Nephron progenitor cell (in vitro differentiated cells): ENCODE data around the gene E2F6.

ENCODE experiments used
- DNase-seq: peaks from one replicate; pipeline ENCODE4 v3.0.0; 2021
- H3K27ac Mint-ChIP-seq: 2 replicates; pipeline ENCODE4 v1.8.0; 2021; ENCODE audit warnings: mild to moderate bottlenecking, moderate library complexity, mixed read lengths
- H3K27me3 Mint-ChIP-seq: 2 replicates; pipeline ENCODE4 v1.8.0; 2021; ENCODE audit warnings: mild to moderate bottlenecking, low read depth, mixed read lengths; ENCODE audit not compliant: poor library complexity
- H3K36me3 Mint-ChIP-seq: 2 replicates; pipeline ENCODE4 v1.8.0; 2021; ENCODE audit warnings: low read depth, mixed read lengths
- H3K4me1 Mint-ChIP-seq: 2 replicates; pipeline ENCODE4 v1.8.0; 2021; ENCODE audit warnings: mixed read lengths
- H3K4me3 Mint-ChIP-seq: 2 replicates; pipeline ENCODE4 v1.8.0; 2021; ENCODE audit warnings: mild to moderate bottlenecking, moderate library complexity, mixed read lengths
- H3K9me3 Mint-ChIP-seq: 2 replicates; pipeline ENCODE4 v1.8.0; 2021; ENCODE audit warnings: mild to moderate bottlenecking, moderate library complexity, mixed read lengths
- TF ChIP-seq, protein P1 (sequence below): fragments of 200-600 bp; sonication (generic); IDR thresholded peaks from 2 replicates; pipeline ENCODE4 v1.5.0; 2021; ENCODE audit warnings: antibody characterized with exemption

Gene E2F6

DNA sequence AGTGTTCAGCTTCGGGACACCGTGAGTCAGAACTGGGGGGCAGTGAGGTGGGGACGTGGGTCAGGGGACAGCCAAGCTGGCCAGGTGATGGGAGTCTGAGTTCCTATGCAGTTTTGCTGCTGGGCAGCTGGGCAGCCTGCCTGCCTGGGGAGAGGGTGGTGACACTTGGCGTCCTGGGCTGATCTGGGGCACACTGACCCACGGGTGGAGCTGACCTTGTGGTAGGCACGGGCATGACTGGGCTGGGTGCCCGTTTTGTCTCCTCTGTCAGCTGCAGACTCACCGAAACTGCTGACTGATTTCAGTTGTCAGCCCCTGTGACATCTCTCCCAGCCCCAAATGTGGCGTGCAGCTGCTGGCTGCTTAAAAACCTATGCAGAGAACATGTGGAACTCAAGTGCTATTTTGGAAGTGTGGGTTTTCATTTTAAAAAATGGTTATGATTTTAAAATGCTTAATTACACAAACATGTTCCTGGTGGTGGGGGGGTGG lies 32.6 kb upstream of the E2F6 start:
- peaks cover 12% of the 10 kb centered on the region for H3K9me3 Mint-ChIP-seq
- peaks cover 27% of the 10 kb centered on the region for H3K36me3 Mint-ChIP-seq
- peaks cover 61% of the 10 kb centered on the region for H3K4me1 Mint-ChIP-seq
- peaks cover 3% of the 10 kb centered on the region for H3K27me3 Mint-ChIP-seq
- peak overlapping the region; percentile 81 for H3K27ac Mint-ChIP-seq
- peak; percentile 17 for DNase-seq
- TF ChIP-seq, protein P1, sequence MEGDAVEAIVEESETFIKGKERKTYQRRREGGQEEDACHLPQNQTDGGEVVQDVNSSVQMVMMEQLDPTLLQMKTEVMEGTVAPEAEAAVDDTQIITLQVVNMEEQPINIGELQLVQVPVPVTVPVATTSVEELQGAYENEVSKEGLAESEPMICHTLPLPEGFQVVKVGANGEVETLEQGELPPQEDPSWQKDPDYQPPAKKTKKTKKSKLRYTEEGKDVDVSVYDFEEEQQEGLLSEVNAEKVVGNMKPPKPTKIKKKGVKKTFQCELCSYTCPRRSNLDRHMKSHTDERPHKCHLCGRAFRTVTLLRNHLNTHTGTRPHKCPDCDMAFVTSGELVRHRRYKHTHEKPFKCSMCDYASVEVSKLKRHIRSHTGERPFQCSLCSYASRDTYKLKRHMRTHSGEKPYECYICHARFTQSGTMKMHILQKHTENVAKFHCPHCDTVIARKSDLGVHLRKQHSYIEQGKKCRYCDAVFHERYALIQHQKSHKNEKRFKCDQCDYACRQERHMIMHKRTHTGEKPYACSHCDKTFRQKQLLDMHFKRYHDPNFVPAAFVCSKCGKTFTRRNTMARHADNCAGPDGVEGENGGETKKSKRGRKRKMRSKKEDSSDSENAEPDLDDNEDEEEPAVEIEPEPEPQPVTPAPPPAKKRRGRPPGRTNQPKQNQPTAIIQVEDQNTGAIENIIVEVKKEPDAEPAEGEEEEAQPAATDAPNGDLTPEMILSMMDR = no peak
- peak overlapping the region; percentile 68 for H3K4me3 Mint-ChIP-seq

DNA sequence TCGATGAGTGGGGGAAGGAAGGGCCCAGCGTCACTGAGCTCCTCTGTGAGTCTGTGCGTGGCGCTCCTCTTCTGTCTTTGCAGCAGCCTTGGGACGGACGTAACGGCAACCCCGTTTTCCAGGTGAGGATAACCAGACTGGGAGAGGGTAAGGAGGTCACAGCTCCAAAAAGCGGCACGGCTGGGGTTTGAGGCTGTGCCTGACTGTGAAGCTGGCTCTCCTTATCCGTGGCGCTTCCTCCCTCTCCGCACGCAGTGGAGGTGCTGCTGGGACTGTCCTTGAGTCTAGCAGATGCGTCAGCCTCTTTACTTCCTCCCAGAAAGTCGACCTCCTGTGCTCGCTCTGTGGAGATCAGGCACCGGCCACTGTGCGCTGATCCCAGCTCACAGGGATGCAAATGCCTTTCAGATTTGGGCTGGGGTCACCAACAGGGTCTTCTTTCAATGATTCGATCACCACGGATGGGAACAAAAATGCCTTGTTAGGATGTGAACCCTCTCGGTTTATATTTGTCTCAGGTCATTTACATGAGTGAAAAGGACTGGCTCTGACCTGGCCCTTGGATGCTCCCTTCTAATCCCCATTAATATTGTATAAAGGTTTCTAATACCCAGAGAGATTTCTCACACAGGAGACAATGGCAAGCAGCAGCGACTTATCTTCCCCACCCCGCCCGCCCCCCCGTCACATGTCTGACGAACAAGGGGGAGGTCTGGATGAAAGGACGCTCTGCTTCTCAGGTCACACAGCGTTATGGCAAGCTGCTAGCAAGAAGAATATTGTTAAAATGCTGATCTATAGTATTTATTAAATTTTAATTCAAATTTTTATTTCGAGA lies 30.1 kb upstream of the E2F6 start:
- Mint-ChIP-seq H3K36me3 (peaks cover 19% of the 10 kb centered on the region), H3K4me3 (peak overlapping the region; percentile 65), H3K4me1 (peaks cover 77% of the 10 kb centered on the region), H3K9me3 (peaks cover 10% of the 10 kb centered on the region), H3K27me3 (no peaks in the 10 kb centered on the region), H3K27ac (peak overlapping the region; percentile 69)
- TF ChIP-seq, protein P1 = no peak
- peak; percentile 41 for DNase-seq

DNA sequence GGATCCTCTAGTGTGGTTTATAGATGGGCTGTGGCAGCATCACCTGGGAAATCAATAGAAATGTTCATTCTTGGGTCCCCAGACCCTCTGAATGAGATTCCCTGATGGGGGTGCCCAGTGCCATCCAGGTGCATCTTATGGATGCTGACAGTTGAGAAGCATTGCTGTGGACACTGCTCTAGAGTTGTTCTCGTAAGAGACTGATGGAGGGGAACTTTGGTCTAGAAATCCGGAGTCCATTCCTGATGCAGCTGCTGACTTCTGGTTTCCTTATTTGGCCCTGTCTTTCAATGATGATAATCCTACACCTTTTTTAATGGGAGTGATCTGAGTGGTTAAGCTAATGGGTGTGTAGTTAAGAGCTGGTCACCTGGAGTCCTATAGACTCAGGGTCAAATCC lies 28.3 kb upstream of the E2F6 start:
- H3K9me3 Mint-ChIP-seq = peaks cover 25% of the 10 kb centered on the region
- peaks cover 64% of the 10 kb centered on the region for H3K4me1 Mint-ChIP-seq
- TF ChIP-seq, protein P1 = no peak

DNA sequence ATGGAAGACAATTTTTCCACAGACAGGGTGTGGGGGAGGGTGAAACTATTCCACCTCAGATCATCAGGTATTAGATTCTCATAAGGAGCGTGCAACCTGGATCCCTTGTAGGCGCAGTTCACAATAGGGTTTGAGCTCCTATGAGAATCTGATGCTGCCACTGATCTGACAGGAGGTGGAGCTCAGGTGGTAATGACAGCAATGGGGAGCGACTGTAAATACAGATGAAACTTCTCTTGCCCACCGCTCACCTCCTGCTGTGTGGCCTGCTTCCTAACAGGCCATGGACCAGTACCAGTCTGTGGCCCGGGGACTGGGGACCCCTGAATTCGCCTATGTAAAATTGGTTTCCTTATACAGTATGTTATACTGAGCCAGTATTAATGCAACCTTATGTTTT lies 27.3 kb upstream of the E2F6 start:
- Mint-ChIP-seq H3K36me3 (peaks cover 38% of the 10 kb centered on the region), H3K27ac (no peak overlapping the region), H3K9me3 (peaks cover 34% of the 10 kb centered on the region), H3K4me3 (no peak overlapping the region), H3K27me3 (no peaks in the 10 kb centered on the region), H3K4me1 (peaks cover 54% of the 10 kb centered on the region)
- no peak for DNase-seq
- TF ChIP-seq, protein P1 = no peak

More for the DNA sequence above, 28.3 kb upstream of the E2F6 start:
- no peak for DNase-seq
- Mint-ChIP-seq H3K27me3 (no peaks in the 10 kb centered on the region), H3K27ac (no peak overlapping the region), H3K4me3 (no peak overlapping the region), H3K36me3 (peaks cover 28% of the 10 kb centered on the region)

DNA sequence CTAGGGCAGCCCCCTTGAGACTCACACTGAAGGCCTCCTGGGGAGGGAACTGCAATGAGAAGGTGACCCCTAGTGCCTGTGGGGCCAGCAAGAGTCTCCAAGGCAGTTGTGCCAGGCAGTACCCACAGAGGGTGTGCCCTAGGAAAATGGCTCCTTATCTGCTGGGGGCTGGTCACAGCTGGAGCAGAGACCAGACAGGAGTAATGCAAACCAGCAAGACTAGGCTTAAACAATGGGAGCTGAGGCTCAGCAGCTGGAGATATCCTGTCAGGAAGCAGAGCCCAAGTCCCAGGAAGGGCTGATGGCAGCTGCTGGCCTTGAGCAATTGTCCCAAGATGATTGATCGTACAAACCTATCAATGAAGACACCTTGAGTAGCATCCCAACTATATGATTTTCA lies 26.8 kb upstream of the E2F6 start:
- Mint-ChIP-seq H3K27me3 (no peaks in the 10 kb centered on the region), H3K4me3 (no peak overlapping the region), H3K4me1 (peaks cover 49% of the 10 kb centered on the region), H3K36me3 (peaks cover 44% of the 10 kb centered on the region), H3K27ac (no peak overlapping the region), H3K9me3 (peaks cover 39% of the 10 kb centered on the region)
- TF ChIP-seq, protein P1 = no peak
- no peak for DNase-seq

DNA sequence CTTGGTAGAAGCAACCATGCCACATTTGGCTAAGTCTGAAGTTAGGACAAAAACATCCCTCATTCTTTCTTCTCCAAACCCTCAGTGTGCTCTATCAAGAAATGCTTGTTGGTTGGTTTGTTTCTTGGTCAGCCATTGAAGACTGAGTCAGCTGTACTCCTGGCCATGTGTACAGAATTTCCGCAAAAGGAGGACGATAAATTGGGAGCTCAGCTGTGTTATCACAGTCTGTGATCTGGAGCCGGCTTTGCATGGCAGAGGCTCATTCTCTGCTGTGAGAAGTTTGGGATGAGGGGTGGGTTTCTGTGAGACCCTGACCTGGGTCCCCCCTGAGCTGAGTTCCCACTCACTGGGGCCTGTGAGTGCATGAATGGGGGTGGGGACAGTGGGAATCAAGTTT lies 26.3 kb upstream of the E2F6 start:
- TF ChIP-seq, protein P1 = no peak
- H3K9me3 Mint-ChIP-seq = peaks cover 44% of the 10 kb centered on the region
- no peaks in the 10 kb centered on the region for H3K27me3 Mint-ChIP-seq
- H3K36me3 Mint-ChIP-seq = peaks cover 48% of the 10 kb centered on the region
- no peak overlapping the region for H3K4me3 Mint-ChIP-seq
- H3K4me1 Mint-ChIP-seq = peaks cover 44% of the 10 kb centered on the region
- DNase-seq = no peak
- H3K27ac Mint-ChIP-seq = no peak overlapping the region
